C4-2B (cell line): Measurements from ENCODE around the gene ZP1.

Experiments
- CTCF ChIP-seq: fragments of 450-650 bp; conservative IDR thresholded peaks from 2 replicates; pipeline ENCODE4 v1.5.1; 2017; ENCODE audit warnings: mild to moderate bottlenecking
- ZFX ChIP-seq: fragments of 450-650 bp; IDR thresholded peaks from 2 replicates; pipeline ENCODE4 v1.6.1; 2017

- TF ChIP-seq CTCF: no peak
- TF ChIP-seq ZFX: no peak
Observed at GRCh38 chr11:60851327-60852104, 15.8 kb upstream of the ZP1 start.
